ENCODE data around the gene BMF. TPM values are rescaled to one million over a fixed set of nuclear protein-coding genes. Genes with fewer than 3 reads are reported as not detected.
A peak's percentile ranks its signal among the peaks of the same experiment; 100 is the strongest.

Gene BMF
- total and polyA plus RNA-seq, 8 donors, result 2.2 to 11.7 (median 5.8) TPM

- WGBS, 5 donors, result 89 to 95% (median 92%) methylated on average over 5 of the region's 5 CpGs
- H3K36me3 ChIP-seq, result no peaks in the 10 kb centered on the region
- DNase-seq, result no peak
- H3K27me3 ChIP-seq, result no peaks in the 10 kb centered on the region
- H3K4me1 ChIP-seq, result peaks cover 19 to 50% (median 33%) of the 10 kb centered on the region in 4 donors
- H3K4me3 ChIP-seq, result no peak overlapping the region
- TF ChIP-seq EP300 (IDR thresholded peaks at IDR 0.05) (no peak), POLR2AphosphoS5 (IDR thresholded peaks at IDR 0.05) (no peak), POLR2A (IDR thresholded peaks at IDR 0.05) (no peak)
- TF ChIP-seq, protein P1, sequence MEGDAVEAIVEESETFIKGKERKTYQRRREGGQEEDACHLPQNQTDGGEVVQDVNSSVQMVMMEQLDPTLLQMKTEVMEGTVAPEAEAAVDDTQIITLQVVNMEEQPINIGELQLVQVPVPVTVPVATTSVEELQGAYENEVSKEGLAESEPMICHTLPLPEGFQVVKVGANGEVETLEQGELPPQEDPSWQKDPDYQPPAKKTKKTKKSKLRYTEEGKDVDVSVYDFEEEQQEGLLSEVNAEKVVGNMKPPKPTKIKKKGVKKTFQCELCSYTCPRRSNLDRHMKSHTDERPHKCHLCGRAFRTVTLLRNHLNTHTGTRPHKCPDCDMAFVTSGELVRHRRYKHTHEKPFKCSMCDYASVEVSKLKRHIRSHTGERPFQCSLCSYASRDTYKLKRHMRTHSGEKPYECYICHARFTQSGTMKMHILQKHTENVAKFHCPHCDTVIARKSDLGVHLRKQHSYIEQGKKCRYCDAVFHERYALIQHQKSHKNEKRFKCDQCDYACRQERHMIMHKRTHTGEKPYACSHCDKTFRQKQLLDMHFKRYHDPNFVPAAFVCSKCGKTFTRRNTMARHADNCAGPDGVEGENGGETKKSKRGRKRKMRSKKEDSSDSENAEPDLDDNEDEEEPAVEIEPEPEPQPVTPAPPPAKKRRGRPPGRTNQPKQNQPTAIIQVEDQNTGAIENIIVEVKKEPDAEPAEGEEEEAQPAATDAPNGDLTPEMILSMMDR (IDR thresholded peaks at IDR 0.05), result no peak
- H3K27ac ChIP-seq, result no peak overlapping the region
- intact Hi-C loops (cut with DNase I; ENCODE audit: low total_unique reads), result no loop called here
- no peaks in the 10 kb centered on the region for H3K9me3 ChIP-seq
These were observed 42.1 kb downstream of the BMF start for GRCh38 chr15:40066589-40066988.

GRCh38 chr15:40065166-40065565, 43.5 kb downstream of the BMF start:
- DNase-seq, result no peak
- TF ChIP-seq POLR2AphosphoS5 (IDR thresholded peaks at IDR 0.05) (no peak), EP300 (IDR thresholded peaks at IDR 0.05) (no peak), POLR2A (IDR thresholded peaks at IDR 0.05) (no peak)
- TF ChIP-seq, protein P1 (IDR thresholded peaks at IDR 0.05), result no peak
- Histone ChIP-seq H3K27ac (no peak overlapping the region), H3K4me3 (no peak overlapping the region), H3K27me3 (no peaks in the 10 kb centered on the region), H3K36me3 (no peaks in the 10 kb centered on the region), H3K9me3 (no peaks in the 10 kb centered on the region), H3K4me1 (peaks cover 19 to 40% (median 24%) of the 10 kb centered on the region in 4 donors)
- intact Hi-C loops (cut with DNase I; ENCODE audit: low total_unique reads), result no loop called here
- WGBS, 5 donors, result 69 to 81% (median 76%) methylated on average over 3 of the region's 3 CpGs

DNA sequence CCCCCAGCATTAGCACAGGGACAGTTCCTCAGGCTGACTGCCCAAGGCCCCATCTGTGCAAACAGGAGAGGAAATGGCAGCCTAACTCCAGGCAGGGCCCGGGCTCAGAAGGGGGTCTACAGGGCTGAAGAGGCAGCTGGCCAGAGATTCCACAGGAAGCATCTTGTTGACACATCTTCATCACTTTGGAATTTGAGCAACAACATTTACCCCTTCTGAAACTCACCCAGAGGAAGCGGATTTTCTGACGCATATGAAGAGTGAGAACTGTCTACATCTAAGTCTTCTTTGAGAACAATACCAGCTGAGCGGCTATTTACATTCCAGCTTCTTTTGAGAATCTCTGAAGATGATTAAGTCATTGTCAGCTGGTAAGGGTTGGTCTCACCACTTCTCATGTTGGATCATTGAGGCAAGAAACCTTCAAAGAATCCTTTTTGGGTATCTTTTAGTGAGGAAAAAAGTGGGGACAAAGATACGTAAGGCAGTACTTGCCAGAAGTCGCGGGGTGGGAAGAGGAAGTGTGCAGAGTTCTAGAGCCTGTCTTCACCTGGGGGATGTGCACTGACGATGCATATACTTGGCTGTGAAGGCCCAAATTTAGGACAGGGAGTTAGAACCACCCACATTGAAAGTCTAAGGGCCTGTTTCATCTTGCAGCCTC, 44.3 kb downstream of the BMF start:
- 82 to 88% (median 86%) methylated on average over 8 of the region's 8 CpGs for WGBS, 5 donors

DNA sequence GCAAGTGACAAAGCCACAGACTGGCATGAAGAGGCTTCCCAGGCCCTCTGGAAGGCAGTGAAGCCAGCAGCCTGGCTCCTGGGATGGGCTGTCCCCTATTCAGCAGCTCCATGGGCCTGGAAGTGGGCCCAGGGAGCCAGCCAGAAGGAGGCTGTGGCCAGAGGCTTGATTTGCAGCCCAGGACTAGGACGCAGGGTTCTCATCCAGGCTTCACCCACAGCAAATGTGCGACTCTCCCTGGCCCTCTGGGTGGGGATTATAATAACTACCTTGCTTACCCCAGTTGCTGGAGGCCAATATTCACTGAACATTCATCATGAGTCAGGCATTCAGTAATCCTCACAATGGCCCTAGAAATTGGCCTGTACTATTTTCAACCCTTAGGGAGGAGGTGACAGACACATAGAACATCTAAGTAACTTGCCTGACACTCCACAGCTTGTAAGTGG, 45.1 kb downstream of the BMF start:
- intact Hi-C loops (cut with DNase I; ENCODE audit: low total_unique reads), result no loop called here
- Histone ChIP-seq H3K27me3 (no peaks in the 10 kb centered on the region), H3K4me1 (peaks cover 6 to 24% (median 8%) of the 10 kb centered on the region in 4 donors), H3K27ac (peak overlapping the region in 1 of 5 donors; percentile 51), H3K36me3 (no peaks in the 10 kb centered on the region), H3K9me3 (no peaks in the 10 kb centered on the region), H3K4me3 (no peak overlapping the region)
- WGBS, 5 donors, result 85 to 95% (median 92%) methylated on average over 2 of the region's 2 CpGs; no CpG with 5 or more reads in 1 of the 5 donors
- TF ChIP-seq, protein P1 (IDR thresholded peaks at IDR 0.05), result no peak
- TF ChIP-seq POLR2AphosphoS5 (IDR thresholded peaks at IDR 0.05), result no peak
- DNase-seq, result no peak

More for the DNA sequence above, 44.3 kb downstream of the BMF start:
- DNase-seq, result no peak
- Histone ChIP-seq H3K27me3 (no peaks in the 10 kb centered on the region), H3K4me3 (no peak overlapping the region), H3K27ac (peak overlapping the region in 1 of 5 donors; percentile 51), H3K9me3 (no peaks in the 10 kb centered on the region), H3K36me3 (no peaks in the 10 kb centered on the region), H3K4me1 (peaks cover 14 to 32% (median 16%) of the 10 kb centered on the region in 4 donors)
- intact Hi-C loops (cut with DNase I; ENCODE audit: low total_unique reads), result no loop called here
- TF ChIP-seq POLR2A (IDR thresholded peaks at IDR 0.05) (no peak), POLR2AphosphoS5 (IDR thresholded peaks at IDR 0.05) (no peak), EP300 (IDR thresholded peaks at IDR 0.05) (no peak)
- TF ChIP-seq, protein P1 (IDR thresholded peaks at IDR 0.05), result no peak
